ENCODE data around the gene TRIM46. TPM values are rescaled to one million over a fixed set of nuclear protein-coding genes. Genes with fewer than 3 reads are reported as not detected.

Gene TRIM46
- total RNA-seq, 4 donors from 2014 or later = 0.51 to 0.75 (median 0.66) TPM; not detected in 1

DNA sequence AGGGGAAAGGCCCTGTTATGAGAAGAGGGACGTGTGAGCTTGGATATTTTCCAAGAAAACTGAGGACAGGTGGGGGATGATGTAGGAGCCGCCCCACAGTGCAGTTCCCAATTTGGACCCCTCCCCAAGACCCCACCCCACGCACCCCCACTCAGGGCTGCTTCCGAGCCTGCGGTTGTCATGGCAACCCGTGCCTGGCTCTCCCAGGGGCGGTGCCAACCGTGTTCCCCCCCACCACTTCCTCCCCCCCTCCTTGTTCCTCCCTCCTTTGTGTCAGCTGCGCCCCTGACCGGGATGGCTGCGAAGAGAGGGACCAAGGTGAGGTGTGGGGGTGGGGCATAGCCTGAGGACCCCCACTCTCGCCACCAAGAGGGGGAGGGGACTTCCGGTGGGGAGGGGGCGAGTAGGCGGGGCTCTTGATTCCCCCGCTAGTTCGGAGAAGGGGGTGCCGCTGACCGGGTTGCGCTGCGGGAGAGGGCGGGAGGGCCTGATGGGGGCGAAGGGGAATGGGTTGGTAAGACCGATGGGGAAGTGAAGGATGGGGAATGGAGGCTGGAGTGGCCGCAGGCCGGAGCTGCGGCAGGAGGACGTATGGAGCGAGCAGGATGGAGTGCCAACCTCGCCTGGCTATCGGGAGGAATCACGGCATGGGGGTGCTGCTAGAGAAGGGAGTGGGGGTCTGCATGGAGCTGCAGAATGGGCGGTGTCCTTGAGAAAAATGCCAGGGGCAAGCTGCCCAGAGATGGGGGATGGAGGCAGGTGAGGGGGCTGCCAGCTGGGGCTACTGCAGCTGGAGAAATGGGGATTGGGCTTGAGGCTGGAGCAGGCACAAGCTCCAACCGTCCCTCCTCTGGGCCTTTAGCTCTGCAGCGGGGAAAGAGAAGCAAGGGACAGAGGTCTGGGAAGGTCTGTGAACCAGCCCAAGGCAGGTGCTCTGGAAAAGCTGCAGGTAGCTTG is 953 bp downstream of the TRIM46 start:
- TF ChIP-seq, protein P1, sequence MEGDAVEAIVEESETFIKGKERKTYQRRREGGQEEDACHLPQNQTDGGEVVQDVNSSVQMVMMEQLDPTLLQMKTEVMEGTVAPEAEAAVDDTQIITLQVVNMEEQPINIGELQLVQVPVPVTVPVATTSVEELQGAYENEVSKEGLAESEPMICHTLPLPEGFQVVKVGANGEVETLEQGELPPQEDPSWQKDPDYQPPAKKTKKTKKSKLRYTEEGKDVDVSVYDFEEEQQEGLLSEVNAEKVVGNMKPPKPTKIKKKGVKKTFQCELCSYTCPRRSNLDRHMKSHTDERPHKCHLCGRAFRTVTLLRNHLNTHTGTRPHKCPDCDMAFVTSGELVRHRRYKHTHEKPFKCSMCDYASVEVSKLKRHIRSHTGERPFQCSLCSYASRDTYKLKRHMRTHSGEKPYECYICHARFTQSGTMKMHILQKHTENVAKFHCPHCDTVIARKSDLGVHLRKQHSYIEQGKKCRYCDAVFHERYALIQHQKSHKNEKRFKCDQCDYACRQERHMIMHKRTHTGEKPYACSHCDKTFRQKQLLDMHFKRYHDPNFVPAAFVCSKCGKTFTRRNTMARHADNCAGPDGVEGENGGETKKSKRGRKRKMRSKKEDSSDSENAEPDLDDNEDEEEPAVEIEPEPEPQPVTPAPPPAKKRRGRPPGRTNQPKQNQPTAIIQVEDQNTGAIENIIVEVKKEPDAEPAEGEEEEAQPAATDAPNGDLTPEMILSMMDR (IDR thresholded peaks at IDR 0.05; ENCODE audit: low read depth) = no peak

DNA sequence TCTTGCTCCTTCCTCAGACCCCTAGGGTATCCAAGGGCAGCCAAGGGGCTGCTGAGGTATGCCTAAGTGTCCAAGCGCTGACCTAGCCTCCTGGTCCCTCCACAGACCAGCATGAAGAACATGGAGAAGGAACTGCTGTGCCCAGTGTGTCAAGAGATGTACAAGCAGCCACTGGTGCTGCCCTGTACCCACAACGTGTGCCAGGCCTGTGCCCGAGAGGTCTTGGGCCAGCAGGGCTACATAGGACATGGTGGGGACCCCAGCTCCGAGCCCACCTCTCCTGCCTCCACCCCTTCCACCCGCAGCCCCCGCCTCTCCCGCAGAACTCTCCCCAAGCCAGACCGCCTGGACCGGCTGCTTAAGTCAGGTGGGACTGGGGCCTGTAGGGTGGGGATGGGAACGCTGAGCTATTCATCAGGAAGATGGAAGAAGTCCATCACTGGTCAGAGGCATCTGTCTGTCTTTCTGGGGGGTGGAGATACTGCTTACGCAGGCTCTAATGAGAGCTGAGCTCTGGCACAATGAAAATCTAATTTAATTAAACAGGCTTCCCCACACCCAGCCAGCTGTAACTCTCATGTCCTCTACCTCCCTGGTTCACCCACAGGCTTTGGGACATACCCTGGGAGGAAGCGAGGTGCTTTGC is 1.8 kb downstream of the TRIM46 start:
- TF ChIP-seq, protein P1 (IDR thresholded peaks at IDR 0.05; ENCODE audit: low read depth) = no peak

DNA sequence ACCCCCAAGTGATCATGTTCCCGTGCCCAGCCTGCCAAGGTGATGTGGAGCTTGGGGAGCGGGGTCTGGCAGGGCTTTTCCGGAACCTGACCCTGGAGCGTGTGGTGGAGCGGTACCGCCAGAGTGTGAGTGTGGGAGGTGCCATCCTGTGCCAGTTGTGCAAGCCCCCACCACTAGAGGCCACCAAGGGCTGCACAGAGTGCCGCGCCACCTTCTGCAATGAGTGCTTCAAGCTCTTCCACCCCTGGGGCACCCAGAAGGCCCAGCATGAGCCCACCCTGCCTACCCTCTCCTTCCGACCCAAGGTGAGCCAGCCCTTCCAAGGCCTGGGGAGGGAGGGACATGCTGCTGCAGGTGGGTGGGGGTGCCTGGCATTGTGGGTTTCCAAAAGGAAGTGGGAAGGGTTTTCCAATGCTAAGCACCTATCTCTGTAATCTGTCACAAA is 2.3 kb downstream of the TRIM46 start:
- TF ChIP-seq, protein P1 (IDR thresholded peaks at IDR 0.05; ENCODE audit: low read depth) = no peak

DNA sequence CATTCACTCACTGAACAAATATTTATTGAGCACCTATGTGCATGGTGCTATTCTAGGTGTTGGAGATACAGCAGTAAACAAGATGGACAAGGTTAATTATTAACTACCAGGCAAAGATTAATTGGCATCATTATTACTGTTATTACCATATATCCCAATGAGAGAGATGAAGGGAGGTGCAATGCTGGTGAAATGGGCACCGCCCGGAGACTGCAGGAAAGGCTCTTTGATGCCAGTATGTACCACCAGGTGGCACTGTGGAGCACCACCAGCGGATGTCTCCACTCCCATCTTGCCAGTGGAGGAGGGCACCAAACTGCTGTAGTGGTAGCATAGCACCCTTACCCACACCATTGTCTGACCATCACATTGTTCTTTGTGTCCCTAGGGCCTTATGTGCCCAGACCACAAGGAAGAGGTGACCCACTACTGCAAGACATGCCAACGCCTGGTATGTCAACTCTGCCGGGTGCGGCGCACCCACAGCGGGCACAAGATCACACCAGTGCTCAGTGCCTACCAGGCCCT is 3.0 kb downstream of the TRIM46 start:
- TF ChIP-seq, protein P1 (IDR thresholded peaks at IDR 0.05; ENCODE audit: low read depth) = no peak

DNA sequence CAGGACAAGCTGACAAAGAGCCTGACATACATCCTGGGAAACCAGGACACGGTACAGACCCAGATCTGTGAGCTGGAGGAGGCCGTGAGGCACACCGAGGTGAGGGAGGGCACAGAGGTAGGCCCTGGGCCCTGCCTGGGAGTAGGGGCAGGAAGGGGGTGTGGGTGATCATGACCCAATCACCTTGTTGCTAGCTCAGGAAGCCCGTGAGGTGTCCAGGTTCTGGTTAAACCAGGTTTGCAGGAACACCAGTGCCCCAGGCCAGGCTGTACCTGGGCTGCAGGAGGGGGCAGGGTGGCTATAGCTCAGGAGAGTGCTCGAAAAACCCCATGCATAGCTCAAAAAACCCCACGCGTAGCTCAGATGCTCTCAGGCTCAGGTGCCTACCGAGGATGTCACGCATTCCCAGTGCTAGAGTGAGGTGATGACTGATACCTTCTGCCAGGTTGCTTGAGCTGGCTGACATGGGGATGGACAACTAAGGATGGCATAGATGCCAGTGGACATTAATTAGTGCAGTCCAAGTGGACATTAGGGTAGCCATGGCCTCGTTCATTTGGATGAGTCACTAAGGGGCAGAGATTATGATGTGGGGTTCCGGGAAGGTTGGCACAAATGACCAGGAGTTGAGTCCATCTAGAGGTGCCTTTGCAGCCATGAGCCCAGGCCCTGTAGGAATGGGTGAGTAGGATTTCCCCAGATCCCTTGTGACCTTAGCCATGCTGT is 3.7 kb downstream of the TRIM46 start:
- TF ChIP-seq, protein P1 (IDR thresholded peaks at IDR 0.05; ENCODE audit: low read depth) = no peak

DNA sequence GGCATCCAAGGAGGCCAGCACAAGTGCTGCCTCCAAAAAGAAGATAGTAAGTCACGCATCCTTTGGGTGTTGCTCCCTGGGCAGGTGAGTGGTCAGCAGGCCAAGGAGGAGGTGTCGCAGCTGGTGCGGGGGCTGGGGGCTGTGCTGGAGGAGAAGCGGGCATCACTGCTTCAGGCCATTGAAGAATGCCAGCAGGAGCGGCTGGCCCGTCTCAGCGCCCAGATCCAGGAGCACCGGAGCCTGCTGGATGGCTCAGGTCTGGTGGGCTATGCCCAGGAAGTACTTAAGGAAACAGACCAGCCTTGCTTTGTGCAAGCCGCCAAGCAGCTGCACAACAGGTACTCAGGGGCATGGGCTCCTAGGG is 4.3 kb downstream of the TRIM46 start:
- TF ChIP-seq, protein P1 (IDR thresholded peaks at IDR 0.05; ENCODE audit: low read depth) = no peak
